ENCODE data around the gene CSTB. TPM values are rescaled to one million over a fixed set of nuclear protein-coding genes. Genes with fewer than 3 reads are reported as not detected.

The CSTB gene
- total RNA-seq, 2 donors from 2014 or later: 13.3 to 34.7 TPM

- Histone ChIP-seq H3K4me3 (no peak overlapping the region), H3K4me1 (replicated peaks) (no peaks in the 10 kb centered on the region), H3K27ac (no peak overlapping the region), H3K9me3 (no peaks in the 10 kb centered on the region), H3K27me3 (replicated peaks; ENCODE audit: insufficient read depth) (no peaks in the 10 kb centered on the region), H3K36me3 (no peaks in the 10 kb centered on the region)
- no peak for TF ChIP-seq POLR2AphosphoS5 (IDR thresholded peaks at IDR 0.05)
- TF ChIP-seq CTCF (IDR thresholded peaks at IDR 0.05): no peak
- TF ChIP-seq POLR2A (IDR thresholded peaks at IDR 0.05): no peak
- intact Hi-C loops (cut with DNase I): loop anchor here (10.0 kb wide), 1 partner anchor 115 kb away; no protein-coding TSS in a partner anchor
- 92% methylated on average over 25 of the region's 25 CpGs for WGBS
- DNase-seq (ENCODE audit: low spot score): no peak
These were observed 43.6 kb upstream of the CSTB start for GRCh38 chr21:43819511-43820405.

DNA sequence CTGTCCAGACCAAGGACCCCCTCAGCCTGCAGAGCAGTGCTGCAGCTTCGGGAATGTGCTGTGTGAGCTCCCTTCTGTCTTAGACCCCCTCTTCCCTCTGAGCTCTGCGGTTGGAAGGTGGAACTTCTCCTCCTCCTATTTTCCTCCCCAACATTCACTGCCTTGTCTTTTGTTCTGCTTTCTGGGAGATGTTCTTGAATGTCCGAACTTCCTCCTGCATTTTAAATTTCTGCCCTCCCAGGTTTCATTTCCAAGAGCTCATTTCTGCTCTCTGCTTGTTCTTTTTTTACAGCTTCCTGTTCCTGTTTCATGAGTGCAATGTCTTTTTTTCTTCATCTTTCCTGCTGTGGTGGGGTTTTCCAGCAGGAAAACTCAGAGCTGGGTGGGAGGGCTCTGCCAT, 42.6 kb upstream of the CSTB start:
- no peak for TF ChIP-seq POLR2AphosphoS5 (IDR thresholded peaks at IDR 0.05)
- no peak for TF ChIP-seq CTCF (IDR thresholded peaks at IDR 0.05)
- no peak for TF ChIP-seq POLR2A (IDR thresholded peaks at IDR 0.05)
- Histone ChIP-seq H3K36me3 (no peaks in the 10 kb centered on the region), H3K4me1 (replicated peaks) (no peaks in the 10 kb centered on the region), H3K9me3 (no peaks in the 10 kb centered on the region), H3K27ac (no peak overlapping the region), H3K4me3 (no peak overlapping the region), H3K27me3 (replicated peaks; ENCODE audit: insufficient read depth) (no peaks in the 10 kb centered on the region)
- DNase-seq (ENCODE audit: low spot score): no peak
- intact Hi-C loops (cut with DNase I): loop anchor here (10.0 kb wide), 1 partner anchor 116 kb away; no protein-coding TSS in a partner anchor
- whole genome bisulfite sequencing: 82% methylated on average over 3 of the region's 3 CpGs

DNA sequence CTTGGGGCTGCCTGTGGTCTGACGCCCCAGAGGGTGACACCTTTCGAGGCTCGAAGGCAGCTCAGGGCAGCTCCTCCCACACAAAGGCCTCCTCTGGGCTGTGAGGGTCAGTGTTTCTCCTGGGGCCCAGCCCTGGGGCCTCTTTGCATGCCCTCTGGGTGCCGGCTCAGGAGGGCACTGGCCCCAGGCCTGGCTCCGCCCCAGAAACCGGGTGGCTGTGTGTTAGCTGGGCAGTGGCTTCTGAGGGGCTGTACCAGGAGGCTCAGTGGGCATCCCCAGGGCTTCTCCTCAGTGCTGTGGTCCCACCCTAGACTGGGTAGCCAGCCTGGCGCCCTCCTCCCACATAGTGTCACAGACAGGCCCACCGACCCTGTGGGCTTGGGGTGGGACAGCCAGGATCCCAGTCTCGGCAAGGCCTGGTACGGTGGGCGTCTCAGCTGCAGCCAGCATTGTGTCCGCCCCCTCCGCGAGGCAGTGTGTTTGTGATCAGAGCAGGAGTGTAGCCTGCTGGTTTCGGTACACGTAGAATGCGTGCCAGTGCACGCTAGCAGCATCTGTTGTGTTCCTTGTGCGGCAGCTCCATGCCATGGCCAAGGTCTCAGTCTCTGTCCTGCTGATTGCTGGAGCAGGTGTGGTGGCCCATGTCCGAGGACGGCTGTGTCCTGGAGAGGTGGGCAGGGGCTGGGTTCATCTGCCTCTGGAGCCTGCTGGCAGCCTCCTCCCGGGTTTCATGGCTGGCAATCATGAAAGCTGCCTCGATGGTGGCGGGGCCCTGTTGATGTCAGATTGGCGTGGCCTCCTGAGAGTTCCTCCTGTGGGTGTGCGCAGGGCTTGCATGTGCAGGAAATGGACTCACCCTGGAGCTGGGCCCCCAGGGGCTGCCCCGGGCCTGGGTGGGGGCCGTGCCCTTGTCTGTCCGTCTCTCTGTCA, 41.3 kb upstream of the CSTB start:
- no peaks in the 10 kb centered on the region for H3K9me3 ChIP-seq
- no peaks in the 10 kb centered on the region for H3K36me3 ChIP-seq
- no peak overlapping the region for H3K4me3 ChIP-seq
- 80% methylated on average over 28 of the region's 29 CpGs for WGBS
- H3K27me3 ChIP-seq (replicated peaks; ENCODE audit: insufficient read depth): no peaks in the 10 kb centered on the region
- no peak for TF ChIP-seq POLR2AphosphoS5 (IDR thresholded peaks at IDR 0.05)
- no peak for TF ChIP-seq CTCF (IDR thresholded peaks at IDR 0.05)
- TF ChIP-seq POLR2A (IDR thresholded peaks at IDR 0.05): no peak
- intact Hi-C loops (cut with DNase I): loop anchor here (10.0 kb wide), 1 partner anchor 117 kb away; no protein-coding TSS in a partner anchor
- no peak for DNase-seq (ENCODE audit: low spot score)
- no peak overlapping the region for H3K27ac ChIP-seq
- peaks cover 5% of the 10 kb centered on the region for H3K4me1 ChIP-seq (replicated peaks)

DNA sequence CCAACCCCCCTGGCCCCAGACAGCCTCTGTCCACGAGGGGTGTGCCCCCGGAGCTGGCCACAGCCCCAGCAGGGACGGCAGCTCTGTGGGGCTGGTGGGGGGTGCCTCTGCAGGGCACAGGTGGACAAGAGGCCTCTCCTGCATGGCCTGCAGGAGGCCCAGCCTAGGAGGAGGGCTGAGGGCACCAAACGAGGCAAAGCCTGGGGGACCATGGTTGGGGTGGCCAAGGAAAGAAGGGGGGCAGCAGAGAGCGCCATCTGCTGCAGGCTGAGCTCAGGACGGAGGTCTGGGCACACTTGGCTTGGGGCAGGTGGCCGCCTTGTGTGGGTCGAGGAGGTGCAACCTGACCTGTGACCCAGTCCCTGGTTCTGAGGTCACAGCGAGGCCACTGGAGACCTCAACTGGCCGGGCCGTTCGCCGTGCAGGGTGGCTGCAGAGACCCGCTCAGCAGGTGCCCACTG, 40.5 kb upstream of the CSTB start:
- H3K9me3 ChIP-seq: no peaks in the 10 kb centered on the region
- 79% methylated on average over 9 of the region's 14 CpGs for WGBS
- no peak overlapping the region for H3K4me3 ChIP-seq
- TF ChIP-seq CTCF (IDR thresholded peaks at IDR 0.05): no peak
- TF ChIP-seq POLR2AphosphoS5 (IDR thresholded peaks at IDR 0.05): no peak
- no peak for TF ChIP-seq POLR2A (IDR thresholded peaks at IDR 0.05)
- H3K4me1 ChIP-seq (replicated peaks): peaks cover 7% of the 10 kb centered on the region
- no peak overlapping the region for H3K27ac ChIP-seq
- H3K36me3 ChIP-seq: no peaks in the 10 kb centered on the region
- intact Hi-C loops (cut with DNase I): loop anchor here (10.0 kb wide), 1 partner anchor 118 kb away; no protein-coding TSS in a partner anchor
- no peaks in the 10 kb centered on the region for H3K27me3 ChIP-seq (replicated peaks; ENCODE audit: insufficient read depth)
- DNase-seq (ENCODE audit: low spot score): no peak
